IMR-90 (cell line): ENCODE results near the gene TNFRSF1B. TPM values are rescaled to one million over a fixed set of nuclear protein-coding genes. Genes with fewer than 3 reads are reported as not detected.

Source experiments
- ATAC-seq: fragments of 200-7000 bp; cut with Tn5 transposase; 2 replicates; pipeline ENCODE4 v1.9.1; 2020; ENCODE audit warnings: low read depth, mild to moderate bottlenecking, moderate library complexity
- BruUV-seq: library from RNA; stranded (reverse); fragments of 400-500 nt; replicated peaks from 2 replicates; lab custom pipeline; 2021; lab: Mats Ljungman, UMichigan
- CTCF ChIA-PET: fragments of 300-600 bp; formaldehyde crosslinking; extraction: SDS; loops from one replicate; lab custom pipeline; 2021; ENCODE audit warnings: antibody characterized with exemption; lab: Yijun Ruan, JAX
- POLR2A ChIA-PET: fragments of 300-600 bp; sonication (Branson Sonifier 250); formaldehyde crosslinking; loops from one replicate; lab custom pipeline; 2022; ENCODE audit warnings: antibody characterized with exemption; ENCODE audit not compliant: unreplicated experiment; lab: Charles Lee
- DNase-seq: peaks from one replicate; pipeline ENCODE4 v3.0.0; 2013
- H2AFZ ChIP-seq: replicated peaks from 2 replicates; pipeline ENCODE3; 2013; ENCODE audit warnings: low read length, mild to moderate bottlenecking; ENCODE audit not compliant: poor library complexity
- H2AK5ac ChIP-seq: 2 replicates; pipeline ENCODE4 v1.6.1; 2013; ENCODE audit warnings: low read depth, low read length, inconsistent platforms
- H2AK9ac ChIP-seq: replicated peaks from 2 replicates; pipeline ENCODE3; 2013; ENCODE audit warnings: mild to moderate bottlenecking, low read depth, low read length, moderate library complexity; ENCODE audit not compliant: poor library complexity
- H2BK120ac ChIP-seq: 2 replicates; pipeline ENCODE4 v1.6.1; 2013; ENCODE audit warnings: low read depth, low read length, inconsistent platforms
- H2BK15ac ChIP-seq: 3 replicates; pipeline ENCODE4 v1.6.1; 2013; ENCODE audit warnings: low read depth, low read length, inconsistent platforms
- H2BK20ac ChIP-seq: 2 replicates; pipeline ENCODE4 v1.6.1; 2013; ENCODE audit warnings: low read depth, mild to moderate bottlenecking, inconsistent platforms, low read length, moderate library complexity
- H2BK5ac ChIP-seq: 2 replicates; pipeline ENCODE4 v1.6.1; 2013; ENCODE audit warnings: mild to moderate bottlenecking, low read depth, low read length, inconsistent platforms; ENCODE audit not compliant: poor library complexity, severe bottlenecking
- H3K14ac ChIP-seq: replicated peaks from 2 replicates; pipeline ENCODE4 v1.6.1; 2013; ENCODE audit warnings: low read depth, low read length, inconsistent platforms
- H3K18ac ChIP-seq: 2 replicates; pipeline ENCODE4 v1.6.1; 2013; ENCODE audit warnings: low read depth, low read length, control low read depth
- H3K23ac ChIP-seq: 2 replicates; pipeline ENCODE4 v1.6.1; 2013; ENCODE audit warnings: low read depth, low read length, inconsistent platforms
- H3K27ac ChIP-seq: 2 replicates; pipeline ENCODE4 v1.5.1; 2013; ENCODE audit warnings: mild to moderate bottlenecking, control low read depth, low read length; ENCODE audit not compliant: insufficient read depth
- H3K27me3 ChIP-seq: 2 replicates; pipeline ENCODE4 v1.6.1; 2013; ENCODE audit warnings: low read length; ENCODE audit not compliant: control insufficient read depth, insufficient read depth
- H3K36me3 ChIP-seq: 2 replicates; pipeline ENCODE4 v1.6.1; 2013; ENCODE audit warnings: low read length, mixed read lengths; ENCODE audit not compliant: control insufficient read depth, insufficient read depth
- H3K4ac ChIP-seq: 2 replicates; pipeline ENCODE4 v1.6.1; 2013; ENCODE audit warnings: low read depth, low read length, inconsistent platforms
- H3K4me1 ChIP-seq: 2 replicates; pipeline ENCODE4 v1.6.1; 2013; ENCODE audit warnings: low read length, mixed read lengths; ENCODE audit not compliant: control insufficient read depth, insufficient read depth
- H3K4me2 ChIP-seq: 2 replicates; pipeline ENCODE4 v1.6.1; 2013; ENCODE audit warnings: low read depth, mild to moderate bottlenecking, control low read depth, low read length, moderate library complexity
- H3K4me3 ChIP-seq: 2 replicates; pipeline ENCODE4 v1.5.1; 2013; ENCODE audit warnings: low read depth, mild to moderate bottlenecking, control low read depth, low read length, moderate library complexity; ENCODE audit not compliant: insufficient read depth
- H3K56ac ChIP-seq: 2 replicates; pipeline ENCODE4 v1.6.1; 2013; ENCODE audit warnings: low read length, inconsistent platforms; ENCODE audit not compliant: insufficient read depth; ENCODE audit errors: extremely low read depth
- H3K79me1 ChIP-seq, 2 experiments: 2 replicates each; pipeline ENCODE4 v1.6.1; 2013; ENCODE audit warnings: low read length in 2 of 2, inconsistent platforms in 1 of 2, low read depth in 1 of 2
- H3K9ac ChIP-seq: 2 replicates; pipeline ENCODE4 v1.6.1; 2013; ENCODE audit warnings: low read depth, low read length, control low read depth
- H3K9me1 ChIP-seq: 2 replicates; pipeline ENCODE4 v1.6.1; 2013; ENCODE audit warnings: low read length, inconsistent platforms; ENCODE audit not compliant: insufficient read depth
- H3K9me3 ChIP-seq: 2 replicates; pipeline ENCODE4 v1.6.1; 2013; ENCODE audit warnings: low read length; ENCODE audit not compliant: control insufficient read depth, insufficient read depth
- H4K20me1 ChIP-seq: 2 replicates; pipeline ENCODE4 v1.6.1; 2013; ENCODE audit warnings: low read length, inconsistent platforms; ENCODE audit not compliant: insufficient read depth
- H4K5ac ChIP-seq: 2 replicates; pipeline ENCODE4 v1.6.1; 2013; ENCODE audit warnings: mild to moderate bottlenecking, low read depth, low read length, control low read depth
- H4K8ac ChIP-seq, 2 experiments: 2 replicates each; pipeline ENCODE4 v1.6.1; 2013; ENCODE audit warnings: low read depth in 2 of 2, low read length in 2 of 2, control low read depth in 1 of 2, inconsistent platforms in 1 of 2
- H4K91ac ChIP-seq: 2 replicates; pipeline ENCODE4 v1.6.1; 2013; ENCODE audit warnings: low read depth, low read length, inconsistent platforms; ENCODE audit not compliant: insufficient read depth
- BHLHE40 ChIP-seq: fragments of 150-350 bp; IDR thresholded peaks from 2 replicates; pipeline ENCODE4 v1.6.1; 2016; ENCODE audit warnings: mild to moderate bottlenecking, low read depth, low read length
- CEBPB ChIP-seq: IDR thresholded peaks from 2 replicates; pipeline ENCODE4 v1.6.1; 2012; ENCODE audit warnings: low read depth, low read length, improper control_type of control experiment
- ELK1 ChIP-seq: fragments of 150-350 bp; IDR thresholded peaks from 2 replicates; pipeline ENCODE4 v1.6.1; 2016; ENCODE audit warnings: low read depth, mild to moderate bottlenecking, low read length, moderate library complexity, borderline replicate concordance
- FOS ChIP-seq: fragments of 150-350 bp; IDR thresholded peaks from 2 replicates; pipeline ENCODE4 v1.6.1; 2016; ENCODE audit warnings: low read depth, low read length
- MAZ ChIP-seq: IDR thresholded peaks from 2 replicates; pipeline ENCODE4 v1.6.1; 2012; ENCODE audit warnings: low read depth, mild to moderate bottlenecking, low read length, improper control_type of control experiment, moderate library complexity, borderline replicate concordance
- MXI1 ChIP-seq: IDR thresholded peaks from 2 replicates; pipeline ENCODE4 v1.6.1; 2012; ENCODE audit warnings: low read depth, mild to moderate bottlenecking, low read length, moderate library complexity, borderline replicate concordance
- NFE2L2 ChIP-seq: fragments of 150-350 bp; IDR thresholded peaks from 2 replicates; pipeline ENCODE4 v1.6.1; 2016; ENCODE audit warnings: low read depth, mild to moderate bottlenecking, low read length
- RAD21 ChIP-seq: IDR thresholded peaks from 2 replicates; pipeline ENCODE4 v1.6.1; 2012; ENCODE audit warnings: low read length, improper control_type of control experiment
- RCOR1 ChIP-seq: IDR thresholded peaks from 2 replicates; pipeline ENCODE4 v1.6.1; 2012; ENCODE audit warnings: mild to moderate bottlenecking, low read length, improper control_type of control experiment; ENCODE audit not compliant: insufficient replicate concordance
- RFX5 ChIP-seq: IDR thresholded peaks from 2 replicates; pipeline ENCODE4 v1.8.0; 2012; ENCODE audit warnings: low read depth, mild to moderate bottlenecking, low read length, moderate library complexity
- SMC3 ChIP-seq: fragments of 150-350 bp; IDR thresholded peaks from 2 replicates; pipeline ENCODE4 v1.6.1; 2016; ENCODE audit warnings: low read depth, mild to moderate bottlenecking, antibody characterized with exemption, low read length, moderate library complexity
- WGBS, 2 experiments: methylation state at CpG; one replicate each; pipeline versions ENCODE4 v1.1.5 to v1.1.7; 2013; ENCODE audit warnings: missing lambda C conversion rate in 2 of 2; ENCODE audit not compliant: insufficient read length in 1 of 2; ENCODE audit errors: extremely low coverage in 2 of 2; 5-methylcytosine and 5-hydroxymethylcytosine counted together
- dilution Hi-C: fragments of 300-500 bp; cut with HindIII; formaldehyde crosslinking; loops from one replicate; pipeline ENCODE4 v1.14.3; 2018; ENCODE audit warnings: low sequenced_read_pairs; ENCODE audit not compliant: unreplicated experiment
- in situ Hi-C: fragments of 300-500 bp; cut with MboI; formaldehyde crosslinking; loops from 3 replicates; pipeline ENCODE4 v1.14.3; 2019; ENCODE audit warnings: low sequenced_read_pairs, inconsistent platforms, mixed read lengths
- intact Hi-C: fragments of 100-400 bp; cut with micrococcal nuclease; formaldehyde crosslinking; loops from 2 replicates; pipeline ENCODE4 v1.10.0; 2022
- polyA plus RNA-seq, 3 experiments: library from polyadenylated mRNA; depleted of rRNA; stranded (reverse); fragments of >200 nt; gene quantifications; 2 replicates each; pipeline ENCODE4 v1.2.3, GENCODE V29; 2012; ENCODE audit warnings: low replicate concordance in 1 of 3
- total RNA-seq: library from RNA; depleted of rRNA; stranded (reverse); fragments of >200 nt; gene quantifications from 2 replicates; pipeline ENCODE4 v1.2.3, GENCODE V29; 2012
- TF ChIP-seq, protein P1 (sequence below): fragments of 150-350 bp; IDR thresholded peaks from 2 replicates; pipeline ENCODE4 v1.6.1; 2017; ENCODE audit warnings: mild to moderate bottlenecking, antibody characterized with exemption, low read length, low read depth
- TF ChIP-seq, protein P2 (sequence below): conservative IDR thresholded peaks from 2 replicates; pipeline ENCODE4 v1.5.1; 2012; ENCODE audit warnings: mild to moderate bottlenecking, low read depth, low read length, improper control_type of control experiment

TNFRSF1B gene
- total and polyA plus RNA-seq, 2 of the 4 experiments (the other 2 are of a cell fraction), result 4.3 to 8.9 TPM

DNA sequence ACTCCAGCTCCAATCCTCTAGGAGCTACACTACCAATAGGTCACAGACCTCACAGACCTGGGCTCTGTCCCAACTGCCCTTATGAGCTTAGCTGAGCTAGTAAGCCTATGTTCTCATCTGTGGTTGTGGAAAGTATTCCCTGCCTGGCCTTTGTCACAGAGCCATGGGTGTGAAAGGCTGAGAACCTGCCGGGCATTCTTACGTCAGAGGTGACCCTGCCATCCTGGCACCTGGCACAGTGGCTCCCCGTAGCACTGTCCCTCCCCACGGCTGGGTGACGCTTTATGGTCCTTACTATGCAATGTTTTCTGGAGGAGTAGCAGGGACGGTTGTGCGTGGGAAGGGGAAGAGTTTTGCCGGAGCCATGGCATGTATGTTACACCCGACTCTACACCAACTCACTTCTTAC, 3.5 kb downstream of the TNFRSF1B start:
- Histone ChIP-seq H4K8ac (no peak overlapping the region), H3K27ac (no peak overlapping the region), H2BK20ac (0 out of 2 replicates have a peak overlapping the region, but pooled peaks have one; percentile 10), H4K5ac (no peak overlapping the region), H3K27me3 (no peaks in the 10 kb centered on the region), H2BK5ac (no peak overlapping the region), H3K14ac (no peak overlapping the region), H3K9me3 (no peaks in the 10 kb centered on the region), H3K9ac (no peak overlapping the region), H3K4me1 (peaks cover 13% of the 10 kb centered on the region), H3K23ac (no peak overlapping the region; the same call in 1 of the 2 replicates), H3K56ac (no peak overlapping the region), H2AK5ac (no peak overlapping the region), H3K4ac (no peak overlapping the region), H3K18ac (no peak overlapping the region), H2AK9ac (peak overlapping the region; percentile 46), H3K9me1 (0 out of 2 replicates have a peak, but pooled peaks cover 5% of the 10 kb centered on the region), H3K4me2 (no peak overlapping the region), H3K36me3 (no peaks in the 10 kb centered on the region), H3K79me1 (0 out of 4 replicates have a peak, but pooled peaks cover 0 to 10% of the 10 kb centered on the region in 2 experiments), H2AFZ (no peak overlapping the region), H4K20me1 (no peaks in the 10 kb centered on the region; the same call in 1 of the 2 replicates), H3K4me3 (no peak overlapping the region), H2BK15ac (no peak overlapping the region), H4K91ac (no peak overlapping the region), H2BK120ac (no peak overlapping the region)
- 93% methylated on average over 3 of the region's 9 CpGs; no CpG with 5 or more reads in 1 of the 2 experiments for WGBS, 2 experiments
- DNase-seq, result no peak
- dilution Hi-C loops (no loop called here), in situ Hi-C loops (no loop called here), intact Hi-C loops (no loop called here)
- POLR2A ChIA-PET, result no interaction called here
- ATAC-seq, result no peak
- no TSS peak for BruUV-seq
- TF ChIP-seq NFE2L2 (no peak), ELK1 (no peak), BHLHE40 (no peak), RFX5 (no peak), RCOR1 (no peak), RAD21 (no peak), MAZ (no peak), MXI1 (no peak), SMC3 (no peak), CEBPB (no peak), FOS (no peak)
- TF ChIP-seq, protein P1, sequence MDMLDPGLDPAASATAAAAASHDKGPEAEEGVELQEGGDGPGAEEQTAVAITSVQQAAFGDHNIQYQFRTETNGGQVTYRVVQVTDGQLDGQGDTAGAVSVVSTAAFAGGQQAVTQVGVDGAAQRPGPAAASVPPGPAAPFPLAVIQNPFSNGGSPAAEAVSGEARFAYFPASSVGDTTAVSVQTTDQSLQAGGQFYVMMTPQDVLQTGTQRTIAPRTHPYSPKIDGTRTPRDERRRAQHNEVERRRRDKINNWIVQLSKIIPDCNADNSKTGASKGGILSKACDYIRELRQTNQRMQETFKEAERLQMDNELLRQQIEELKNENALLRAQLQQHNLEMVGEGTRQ, result no peak
- TF ChIP-seq, protein P2, sequence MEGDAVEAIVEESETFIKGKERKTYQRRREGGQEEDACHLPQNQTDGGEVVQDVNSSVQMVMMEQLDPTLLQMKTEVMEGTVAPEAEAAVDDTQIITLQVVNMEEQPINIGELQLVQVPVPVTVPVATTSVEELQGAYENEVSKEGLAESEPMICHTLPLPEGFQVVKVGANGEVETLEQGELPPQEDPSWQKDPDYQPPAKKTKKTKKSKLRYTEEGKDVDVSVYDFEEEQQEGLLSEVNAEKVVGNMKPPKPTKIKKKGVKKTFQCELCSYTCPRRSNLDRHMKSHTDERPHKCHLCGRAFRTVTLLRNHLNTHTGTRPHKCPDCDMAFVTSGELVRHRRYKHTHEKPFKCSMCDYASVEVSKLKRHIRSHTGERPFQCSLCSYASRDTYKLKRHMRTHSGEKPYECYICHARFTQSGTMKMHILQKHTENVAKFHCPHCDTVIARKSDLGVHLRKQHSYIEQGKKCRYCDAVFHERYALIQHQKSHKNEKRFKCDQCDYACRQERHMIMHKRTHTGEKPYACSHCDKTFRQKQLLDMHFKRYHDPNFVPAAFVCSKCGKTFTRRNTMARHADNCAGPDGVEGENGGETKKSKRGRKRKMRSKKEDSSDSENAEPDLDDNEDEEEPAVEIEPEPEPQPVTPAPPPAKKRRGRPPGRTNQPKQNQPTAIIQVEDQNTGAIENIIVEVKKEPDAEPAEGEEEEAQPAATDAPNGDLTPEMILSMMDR, result no peak
- CTCF ChIA-PET, result no interaction called here
